Breast epithelium (tissue), 3 donors: ENCODE results near the gene GPATCH8.

Experiments used
- CTCF ChIP-seq, 3 donors: fragments of 450-650 bp; IDR thresholded peaks; one replicate each; pipeline ENCODE4 v1.5.1; 2016 to 2017; ENCODE audit warnings: antibody characterized with exemption in 3 of 3, mild to moderate bottlenecking in 3 of 3, moderate library complexity in 3 of 3
- POLR2A ChIP-seq: fragments of 450-650 bp; IDR thresholded peaks from one replicate; pipeline ENCODE4 v1.6.1; 2016; ENCODE audit warnings: antibody characterized with exemption, mild to moderate bottlenecking, moderate library complexity
- POLR2AphosphoS5 ChIP-seq, 3 donors: sonication (generic); formaldehyde crosslinking; IDR thresholded peaks; one replicate each; pipeline ENCODE4 v1.6.1; 2017; ENCODE audit warnings: antibody characterized with exemption in 3 of 3

- TF ChIP-seq CTCF (IDR thresholded peaks at IDR 0.05) (no peak), POLR2A (no peak), POLR2AphosphoS5 (IDR thresholded peaks at IDR 0.05) (no peak)
Observed at GRCh38 chr17:44465276-44465675, 37.9 kb downstream of the GPATCH8 start.
